ENCODE results near the gene BTG3. TPM values are rescaled to one million over a fixed set of nuclear protein-coding genes. Genes with fewer than 3 reads are reported as not detected.

Gene BTG3
- total RNA-seq, 1 donor from 2014 or later, result 51.8 TPM

DNA sequence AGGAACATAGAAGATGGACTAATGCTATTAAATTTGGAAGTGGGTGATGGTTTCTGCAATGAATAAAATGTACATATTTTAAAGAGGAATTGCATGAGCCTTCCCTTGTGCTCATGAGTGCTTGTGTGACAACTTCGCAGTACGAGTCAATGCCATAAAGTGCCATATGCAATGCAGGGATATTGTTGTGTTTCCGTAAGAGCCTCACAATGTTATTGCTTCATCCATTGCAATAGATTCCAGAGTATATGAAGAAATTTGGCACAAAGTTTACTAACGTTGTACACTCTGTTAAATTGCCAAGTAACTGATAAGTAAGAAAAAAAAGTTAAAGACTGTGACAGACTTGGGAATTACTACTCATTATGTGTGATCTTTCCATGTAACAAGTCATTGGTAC lies 22.3 kb downstream of the BTG3 start:
- no peaks in the 10 kb centered on the region for H3K27me3 ChIP-seq (ENCODE audit: low read depth)
- peaks cover 32% of the 10 kb centered on the region for H3K36me3 ChIP-seq
- no peak overlapping the region for H3K4me3 ChIP-seq
- no peak overlapping the region for H3K27ac ChIP-seq
- no peaks in the 10 kb centered on the region for H3K9me3 ChIP-seq
- TF ChIP-seq CTCF (IDR thresholded peaks at IDR 0.05), result no peak
- peak in 1 of 2 donors; percentile 24 for ATAC-seq
- intact Hi-C loops (cut with DNase I), result no loop called here
- no peaks in the 10 kb centered on the region for H3K4me1 ChIP-seq
- DNase-seq, result no peak

- Histone ChIP-seq H3K27me3 (ENCODE audit: low read depth) (no peaks in the 10 kb centered on the region), H3K4me3 (no peak overlapping the region), H3K9me3 (no peaks in the 10 kb centered on the region), H3K27ac (no peak overlapping the region), H3K36me3 (no peaks in the 10 kb centered on the region), H3K4me1 (no peaks in the 10 kb centered on the region)
- DNase-seq (no peak), ATAC-seq (peak in 1 of 2 donors; percentile 68)
- intact Hi-C loops (cut with DNase I), result no loop called here
- TF ChIP-seq CTCF (IDR thresholded peaks at IDR 0.05), result peak; percentile 64
Measured at GRCh38 chr21:17585875-17586450, 26.7 kb downstream of the BTG3 start.

GRCh38 chr21:17583898-17584297 lies 28.8 kb downstream of the BTG3 start:
- no peak overlapping the region for H3K27ac ChIP-seq
- intact Hi-C loops (cut with DNase I), result no loop called here
- no peak for TF ChIP-seq CTCF (IDR thresholded peaks at IDR 0.05)
- no peaks in the 10 kb centered on the region for H3K27me3 ChIP-seq (ENCODE audit: low read depth)
- H3K36me3 ChIP-seq, result no peaks in the 10 kb centered on the region
- ATAC-seq, result no peak
- H3K9me3 ChIP-seq, result no peaks in the 10 kb centered on the region
- H3K4me3 ChIP-seq, result no peak overlapping the region
- no peak for DNase-seq
- H3K4me1 ChIP-seq, result no peaks in the 10 kb centered on the region

- H3K36me3 ChIP-seq, result no peaks in the 10 kb centered on the region
- intact Hi-C loops (cut with DNase I), result no loop called here
- no peaks in the 10 kb centered on the region for H3K9me3 ChIP-seq
- no peak for TF ChIP-seq CTCF (IDR thresholded peaks at IDR 0.05)
- ATAC-seq, result no peak
- H3K4me1 ChIP-seq, result no peaks in the 10 kb centered on the region
- no peak overlapping the region for H3K4me3 ChIP-seq
- H3K27me3 ChIP-seq (ENCODE audit: low read depth), result no peaks in the 10 kb centered on the region
- DNase-seq, result no peak
- no peak overlapping the region for H3K27ac ChIP-seq
Measured at GRCh38 chr21:17580319-17580718, 32.4 kb downstream of the BTG3 start.

GRCh38 chr21:17578876-17579275 lies 33.8 kb downstream of the BTG3 start:
- Histone ChIP-seq H3K4me3 (no peak overlapping the region), H3K9me3 (no peaks in the 10 kb centered on the region), H3K27me3 (ENCODE audit: low read depth) (no peaks in the 10 kb centered on the region), H3K27ac (no peak overlapping the region), H3K4me1 (no peaks in the 10 kb centered on the region), H3K36me3 (no peaks in the 10 kb centered on the region)
- ATAC-seq (no peak), DNase-seq (no peak)
- no peak for TF ChIP-seq CTCF (IDR thresholded peaks at IDR 0.05)
- intact Hi-C loops (cut with DNase I), result no loop called here
